ENCODE results near the gene HRC. TPM values are rescaled to one million over a fixed set of nuclear protein-coding genes. Genes with fewer than 3 reads are reported as not detected.

The HRC gene
- total RNA-seq, 2 donors from 2014 or later: 0.53 to 1.8 TPM

DNA sequence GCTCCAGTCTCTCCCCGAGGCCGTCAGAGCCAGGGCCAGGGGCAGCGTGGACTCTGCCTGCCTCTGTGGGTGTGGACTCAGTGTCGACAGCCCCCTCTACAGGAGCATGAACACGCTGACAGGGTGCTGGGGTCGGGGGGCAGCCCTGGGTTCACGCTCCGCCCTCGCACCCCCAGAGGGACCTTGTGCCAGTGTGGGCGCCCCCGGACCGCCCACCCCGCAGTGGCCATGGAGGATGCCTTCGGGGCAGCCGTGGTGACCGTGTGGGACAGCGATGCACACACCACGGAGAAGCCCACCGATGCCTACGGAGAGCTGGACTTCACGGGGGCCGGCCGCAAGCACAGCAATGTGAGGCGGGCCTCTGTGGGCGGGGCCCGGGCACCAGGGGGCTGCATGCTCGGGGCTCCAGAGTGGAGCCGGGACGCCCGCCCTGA is 10.7 kb upstream of the HRC start:
- H3K9ac ChIP-seq (ENCODE audit: low read depth in 2 of 2, low read length in 2 of 2): peak overlapping the region; percentile 84 to 86
- H3K4me3 ChIP-seq: peak overlapping the region; percentile 8
- no peaks in the 10 kb centered on the region for H3K9me3 ChIP-seq
- no peak for DNase-seq
- H3K27ac ChIP-seq: peak overlapping the region; percentile 65
- TF ChIP-seq, protein P1, sequence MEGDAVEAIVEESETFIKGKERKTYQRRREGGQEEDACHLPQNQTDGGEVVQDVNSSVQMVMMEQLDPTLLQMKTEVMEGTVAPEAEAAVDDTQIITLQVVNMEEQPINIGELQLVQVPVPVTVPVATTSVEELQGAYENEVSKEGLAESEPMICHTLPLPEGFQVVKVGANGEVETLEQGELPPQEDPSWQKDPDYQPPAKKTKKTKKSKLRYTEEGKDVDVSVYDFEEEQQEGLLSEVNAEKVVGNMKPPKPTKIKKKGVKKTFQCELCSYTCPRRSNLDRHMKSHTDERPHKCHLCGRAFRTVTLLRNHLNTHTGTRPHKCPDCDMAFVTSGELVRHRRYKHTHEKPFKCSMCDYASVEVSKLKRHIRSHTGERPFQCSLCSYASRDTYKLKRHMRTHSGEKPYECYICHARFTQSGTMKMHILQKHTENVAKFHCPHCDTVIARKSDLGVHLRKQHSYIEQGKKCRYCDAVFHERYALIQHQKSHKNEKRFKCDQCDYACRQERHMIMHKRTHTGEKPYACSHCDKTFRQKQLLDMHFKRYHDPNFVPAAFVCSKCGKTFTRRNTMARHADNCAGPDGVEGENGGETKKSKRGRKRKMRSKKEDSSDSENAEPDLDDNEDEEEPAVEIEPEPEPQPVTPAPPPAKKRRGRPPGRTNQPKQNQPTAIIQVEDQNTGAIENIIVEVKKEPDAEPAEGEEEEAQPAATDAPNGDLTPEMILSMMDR (IDR thresholded peaks at IDR 0.05): no peak
- H3K27me3 ChIP-seq: no peaks in the 10 kb centered on the region
- H3K36me3 ChIP-seq: no peaks in the 10 kb centered on the region
- intact Hi-C loops (cut with DNase I): no loop called here
- H3K4me1 ChIP-seq: peaks cover 9% of the 10 kb centered on the region

DNA sequence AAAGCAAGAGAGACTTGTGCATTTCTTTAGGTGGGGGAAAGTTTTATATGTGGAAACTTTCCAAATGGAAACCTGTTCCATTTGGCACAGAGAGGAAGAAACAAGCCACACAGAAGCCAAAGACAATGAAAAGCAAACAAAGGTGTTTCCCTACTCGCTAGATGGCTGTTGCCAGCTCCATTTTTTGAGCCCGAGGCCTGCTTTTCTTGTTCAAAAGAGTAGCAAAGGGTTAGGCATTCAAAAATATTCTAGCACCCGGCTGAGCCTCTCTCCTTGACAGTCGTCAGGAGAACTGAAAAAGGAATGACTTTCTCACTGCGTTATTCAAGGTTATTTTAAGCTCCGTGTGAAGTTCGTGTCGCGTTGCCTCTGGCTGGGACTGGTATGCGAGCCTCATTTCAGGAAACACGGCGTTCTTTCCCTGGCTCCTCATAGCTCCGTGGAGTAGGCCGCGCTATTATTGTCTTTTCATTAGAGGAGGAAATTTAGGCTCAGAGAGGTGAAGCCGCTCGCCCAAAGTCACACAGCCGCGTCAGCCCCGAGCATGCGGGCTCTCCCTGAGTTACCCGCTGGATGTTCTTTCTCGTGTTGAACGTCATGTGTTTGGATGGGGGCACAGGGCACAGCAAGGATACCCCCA is 10.0 kb upstream of the HRC start:
- Histone ChIP-seq H3K9ac (ENCODE audit: low read depth in 2 of 2, low read length in 2 of 2) (peak overlapping the region; percentile 84 to 86), H3K27ac (peak overlapping the region; percentile 65), H3K9me3 (no peaks in the 10 kb centered on the region), H3K4me3 (peak overlapping the region; percentile 8), H3K4me1 (peaks cover 11% of the 10 kb centered on the region), H3K36me3 (no peaks in the 10 kb centered on the region), H3K27me3 (no peaks in the 10 kb centered on the region)
- intact Hi-C loops (cut with DNase I): no loop called here
- TF ChIP-seq, protein P1 (IDR thresholded peaks at IDR 0.05): no peak
- no peak for DNase-seq

DNA sequence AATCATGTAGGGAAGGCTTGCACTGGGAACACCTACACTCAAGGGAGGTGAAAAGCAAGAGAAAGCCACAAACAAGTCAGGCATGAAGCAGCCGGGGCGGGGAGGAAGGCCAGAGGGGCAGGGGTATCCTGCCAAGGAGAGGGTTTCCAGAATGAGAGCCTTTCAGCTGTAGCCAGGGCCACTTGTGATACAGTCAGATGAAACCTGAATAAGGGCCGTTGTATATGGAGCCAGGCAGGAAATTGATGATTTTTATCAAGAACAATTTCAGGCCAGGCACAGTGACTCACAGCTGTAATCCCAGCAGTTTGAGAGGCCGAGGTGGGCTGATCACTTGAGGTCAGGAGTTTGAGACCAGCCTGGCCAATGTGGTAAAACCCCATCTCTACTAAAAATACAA is 6.8 kb upstream of the HRC start:
- Histone ChIP-seq H3K27me3 (no peaks in the 10 kb centered on the region), H3K4me3 (no peak overlapping the region), H3K9me3 (no peaks in the 10 kb centered on the region), H3K9ac (ENCODE audit: low read depth in 2 of 2, low read length in 2 of 2) (peak overlapping the region in 1 of 2 donors; percentile 14), H3K27ac (peak overlapping the region; percentile 12), H3K36me3 (no peaks in the 10 kb centered on the region), H3K4me1 (peaks cover 11% of the 10 kb centered on the region)
- no peak for DNase-seq
- TF ChIP-seq, protein P1 (IDR thresholded peaks at IDR 0.05): no peak
- intact Hi-C loops (cut with DNase I): no loop called here

DNA sequence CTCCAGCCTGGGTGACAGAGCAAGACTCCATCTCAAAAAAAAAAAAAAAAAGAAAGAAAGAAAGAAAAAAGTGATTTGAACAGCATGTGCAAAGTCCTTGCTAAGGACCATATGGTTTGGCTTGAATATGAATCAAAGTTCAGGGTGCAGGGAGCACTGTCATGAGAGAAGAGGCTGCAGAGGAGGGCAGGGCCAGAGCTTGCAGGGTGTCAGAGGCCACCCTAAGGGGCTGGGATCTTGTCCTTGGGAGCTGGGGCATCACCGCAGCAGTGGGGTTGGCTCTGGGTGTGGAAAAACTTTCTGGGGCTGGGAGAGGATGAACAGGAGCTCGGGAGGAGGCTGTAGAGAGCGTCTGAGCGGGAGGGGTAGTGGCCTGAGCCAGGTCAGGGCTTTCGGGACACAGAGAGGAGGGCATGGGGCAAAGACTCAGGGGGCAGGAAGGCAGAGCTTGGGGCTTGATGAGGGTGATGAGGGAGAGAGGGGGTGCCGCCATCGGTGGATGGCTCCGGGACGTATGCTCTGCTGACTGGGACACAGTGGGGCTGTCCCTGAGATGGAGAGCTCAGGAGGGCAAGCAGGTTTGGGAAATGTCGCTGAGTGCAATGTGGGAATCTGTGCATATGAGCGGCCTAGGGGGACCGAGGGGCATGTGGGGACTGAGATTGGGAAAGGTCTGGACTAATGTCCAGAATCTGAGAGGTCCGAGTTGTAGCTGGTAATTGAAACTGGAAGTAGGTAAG is 5.4 kb upstream of the HRC start:
- H3K27ac ChIP-seq: no peak overlapping the region
- H3K9me3 ChIP-seq: no peaks in the 10 kb centered on the region
- peak overlapping the region in 1 of 2 donors; percentile 66 for H3K9ac ChIP-seq (ENCODE audit: low read depth in 2 of 2, low read length in 2 of 2)
- peaks cover 6% of the 10 kb centered on the region for H3K4me1 ChIP-seq
- H3K4me3 ChIP-seq: no peak overlapping the region
- DNase-seq: no peak
- H3K27me3 ChIP-seq: no peaks in the 10 kb centered on the region
- intact Hi-C loops (cut with DNase I): no loop called here
- no peaks in the 10 kb centered on the region for H3K36me3 ChIP-seq
- TF ChIP-seq, protein P1 (IDR thresholded peaks at IDR 0.05): no peak

DNA sequence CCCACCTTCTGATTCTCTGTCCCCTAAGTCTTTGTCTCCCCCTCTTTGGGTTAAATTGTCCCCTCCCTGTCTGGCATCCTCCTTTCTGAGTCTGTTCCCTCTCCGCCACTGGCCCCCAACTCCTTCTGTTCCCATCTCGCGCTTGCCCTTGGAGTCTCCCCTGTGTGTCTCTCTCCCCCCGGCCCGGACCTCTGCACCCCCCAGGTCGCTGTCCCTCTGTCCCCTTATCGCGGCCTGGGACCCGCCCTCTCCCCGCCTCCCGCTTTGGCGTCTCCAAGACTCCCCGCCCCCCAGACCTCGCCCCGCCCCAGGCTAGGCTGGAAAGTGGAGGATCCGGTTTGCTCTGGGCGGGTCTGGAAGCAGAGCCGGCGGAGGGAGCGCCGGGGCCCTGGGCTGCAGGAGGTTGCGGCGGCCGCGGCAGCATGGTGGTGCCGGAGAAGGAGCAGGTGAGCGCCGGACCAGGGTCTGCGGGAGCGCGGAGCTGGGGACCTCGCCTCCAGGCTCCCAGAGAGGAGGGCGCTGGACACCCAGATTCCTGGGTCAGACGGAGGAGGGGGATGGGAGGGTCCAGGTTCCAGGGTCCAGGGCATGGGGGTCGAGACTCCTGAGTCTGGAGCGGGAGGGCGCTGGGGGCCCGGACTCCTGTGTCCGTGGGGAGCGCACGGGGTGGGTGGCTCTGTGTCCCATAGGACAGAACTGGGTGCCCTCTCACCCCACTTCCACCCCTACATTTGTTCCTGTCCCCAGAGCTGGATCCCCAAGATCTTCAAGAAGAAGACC is 2.4 kb upstream of the HRC start, which contains the start of gene TRPM4:
Gene TRPM4, plus strand, starts transcription at position 348 of the 780 bp plus-strand sequence. Its CDS starts 75 bp downstream, at position 423.
- H3K27me3 ChIP-seq: no peaks in the 10 kb centered on the region
- peak; percentile 98 for DNase-seq

More for the DNA sequence above, 2.4 kb upstream of the HRC start, which contains the start of gene TRPM4:
- TF ChIP-seq, protein P1 (IDR thresholded peaks at IDR 0.05): no peak
- H3K4me1 ChIP-seq: peaks cover 4% of the 10 kb centered on the region
- intact Hi-C loops (cut with DNase I): loop anchor here (5.0 kb wide), 1 partner anchor 40 kb away; no protein-coding TSS in a partner anchor
- peak within 1 kb of the TSS; percentile 95 for H3K27ac ChIP-seq
- H3K9ac ChIP-seq (ENCODE audit: low read depth in 2 of 2, low read length in 2 of 2): peak within 1 kb of the TSS; percentile 86 to 88
- H3K9me3 ChIP-seq: no peaks in the 10 kb centered on the region
- H3K4me3 ChIP-seq: peak within 1 kb of the TSS; percentile 83
- no peaks in the 10 kb centered on the region for H3K36me3 ChIP-seq

Measured in colonic mucosa (tissue), 4 donors.